Cortex of kidney (tissue), 1 donor: ENCODE measurements around the gene GALNS.

Source experiments
- DNase-seq: peaks from one replicate; lab custom pipeline; 2025; lab: John Stamatoyannopoulos, UW

GALNS gene

DNA sequence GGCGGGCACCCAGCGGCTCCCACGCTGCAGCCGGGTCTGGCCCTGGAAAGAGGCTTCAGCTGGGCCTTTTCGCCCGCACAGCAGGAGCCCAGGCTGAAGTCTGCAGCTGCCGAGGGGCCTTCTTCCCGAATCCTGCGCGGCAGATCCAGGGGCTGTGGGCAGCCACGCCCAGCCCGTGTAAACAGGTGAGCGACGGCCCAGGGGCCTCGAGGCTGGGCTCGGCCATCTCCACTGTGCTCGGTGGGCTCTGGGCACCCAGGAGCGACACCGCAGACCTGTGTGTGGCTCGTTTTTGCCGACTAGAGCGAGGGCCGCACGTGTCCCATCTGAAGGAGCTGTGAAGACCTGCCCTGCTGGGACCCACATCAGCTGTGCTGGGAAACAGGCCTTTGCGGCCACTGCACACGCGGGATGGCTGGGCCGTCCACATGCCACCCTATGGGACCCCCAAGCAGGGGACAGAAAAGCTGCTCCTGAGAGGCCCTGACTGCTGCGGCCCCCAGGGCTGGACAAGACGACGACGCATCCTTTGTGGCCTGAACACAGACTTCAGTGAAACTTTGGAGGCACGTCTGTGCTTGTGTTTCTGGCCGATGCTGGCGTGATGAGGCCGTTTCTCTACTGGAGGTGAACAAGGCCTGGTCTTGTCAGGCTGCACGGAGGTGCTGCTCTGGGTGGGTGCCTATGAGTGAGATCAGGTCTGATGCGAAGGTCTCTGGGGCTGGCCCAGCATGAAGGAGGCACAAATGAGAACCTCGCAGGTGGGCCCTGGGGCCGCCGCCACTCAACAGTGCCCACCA, 39.8 kb downstream of the GALNS start:
- DNase-seq: no peak

DNA sequence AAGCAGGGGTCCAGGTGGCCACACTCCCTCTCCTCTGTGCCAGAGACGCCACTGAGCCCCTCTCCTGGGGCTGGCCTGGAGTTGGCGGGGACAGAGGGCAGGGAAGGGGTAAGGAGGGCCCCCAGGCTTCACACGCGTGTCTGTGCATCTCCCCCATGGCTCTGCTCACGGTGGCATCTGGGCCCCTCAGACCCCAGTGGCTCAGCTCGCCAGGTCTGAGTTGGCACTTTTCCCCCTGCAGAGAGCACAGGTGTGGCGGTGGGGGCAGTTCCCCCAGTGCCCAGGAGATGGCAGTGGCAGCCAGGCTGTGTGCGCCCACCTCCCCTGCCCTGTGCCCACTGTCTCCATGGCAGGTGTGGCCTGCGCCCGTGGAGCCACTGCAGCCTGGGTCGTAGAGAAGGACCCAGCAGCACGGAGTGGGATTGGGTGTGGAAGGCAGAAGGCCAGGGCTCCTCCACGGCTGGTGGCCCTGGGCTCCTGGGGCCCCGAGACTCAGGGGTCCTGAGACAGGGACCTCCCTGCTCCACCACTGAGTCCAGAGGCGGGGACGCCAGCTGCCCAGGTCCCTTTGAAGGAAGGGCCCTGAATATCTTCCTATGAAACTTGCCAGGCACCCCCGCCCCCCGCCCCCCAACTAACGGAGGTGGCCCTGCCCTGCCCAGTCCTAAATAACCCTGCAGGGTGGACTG, 40.7 kb downstream of the GALNS start:
- DNase-seq: no peak

DNA sequence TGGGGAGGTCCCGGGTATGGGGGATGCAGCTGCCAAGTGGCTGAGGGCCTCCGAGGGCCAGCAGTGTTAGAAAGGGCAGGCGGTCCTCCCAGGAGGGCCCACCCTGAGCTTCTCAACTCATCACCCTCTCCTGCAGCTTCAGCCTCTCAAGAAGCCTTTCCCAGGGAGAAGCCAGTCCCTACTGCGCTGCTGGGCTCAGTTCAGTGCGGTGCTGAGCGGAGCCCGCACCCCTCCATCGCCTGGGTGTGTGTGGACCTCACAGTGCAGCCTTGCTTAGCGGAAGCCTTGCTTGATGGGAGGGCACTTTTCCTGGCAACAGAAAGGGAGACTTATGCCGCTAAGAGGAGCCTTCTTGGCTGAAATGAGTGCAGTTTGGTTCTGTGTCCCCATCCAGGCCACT, 41.5 kb downstream of the GALNS start:
- no peak for DNase-seq

DNA sequence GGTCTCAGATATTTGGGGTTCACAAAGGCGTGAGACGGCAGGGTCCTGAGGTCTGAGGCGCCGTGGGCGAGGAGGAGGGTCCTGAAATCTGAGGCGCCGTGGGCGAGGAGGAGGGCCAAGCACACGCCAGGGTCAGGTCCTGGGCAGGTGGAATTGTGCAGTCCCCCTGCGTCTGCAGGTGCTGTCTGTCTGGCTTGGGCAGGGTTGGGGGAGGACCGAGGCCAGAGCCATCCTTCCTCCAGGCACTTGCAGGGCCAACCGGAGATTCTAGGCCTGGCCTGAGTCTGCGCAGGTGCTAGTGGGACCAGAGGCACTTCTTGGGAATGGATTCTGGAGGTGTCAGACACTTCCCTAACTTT, 42.6 kb downstream of the GALNS start:
- no peak for DNase-seq

DNA sequence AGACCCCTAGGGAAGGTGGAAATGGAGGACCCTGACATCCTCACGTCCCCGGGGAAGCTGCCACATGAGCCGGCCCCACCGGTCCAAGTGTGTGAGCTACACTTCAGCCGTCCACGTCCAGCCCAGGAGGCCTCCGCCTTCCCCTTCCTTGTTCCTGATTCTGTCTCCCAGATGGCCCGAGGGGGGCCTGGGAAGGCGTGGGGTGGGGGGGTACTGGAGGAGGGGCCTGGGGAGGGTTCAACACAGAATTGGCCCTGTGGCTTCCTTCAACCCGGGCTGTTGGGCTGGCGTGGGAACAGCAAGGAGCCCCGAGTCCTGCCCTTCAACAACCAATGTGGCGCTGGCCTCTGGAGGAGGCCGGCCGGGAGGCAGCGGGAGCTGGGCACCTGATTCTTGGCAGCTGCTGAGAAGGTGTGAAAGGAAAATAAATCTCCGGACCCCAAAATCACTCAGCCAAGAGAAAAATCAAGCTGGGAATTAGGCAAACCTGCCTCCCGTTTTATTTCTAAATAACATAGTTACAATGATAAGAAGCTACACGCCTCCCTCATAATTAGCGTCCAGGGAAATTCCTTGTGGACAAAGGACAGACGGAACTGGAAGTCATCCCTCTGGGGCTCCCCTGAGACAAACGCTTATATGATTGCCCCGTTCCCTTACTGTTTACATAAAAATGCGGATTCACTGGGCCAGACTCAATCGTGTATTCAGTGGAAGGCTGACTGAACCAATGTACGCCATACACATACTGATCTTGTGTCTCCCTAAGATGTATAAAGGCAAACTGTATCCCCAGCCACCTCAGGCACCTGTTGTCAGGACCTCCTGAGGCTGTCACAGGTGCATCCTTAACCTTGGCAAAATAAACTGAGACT, 43.2 kb downstream of the GALNS start:
- DNase-seq: no peak

DNA sequence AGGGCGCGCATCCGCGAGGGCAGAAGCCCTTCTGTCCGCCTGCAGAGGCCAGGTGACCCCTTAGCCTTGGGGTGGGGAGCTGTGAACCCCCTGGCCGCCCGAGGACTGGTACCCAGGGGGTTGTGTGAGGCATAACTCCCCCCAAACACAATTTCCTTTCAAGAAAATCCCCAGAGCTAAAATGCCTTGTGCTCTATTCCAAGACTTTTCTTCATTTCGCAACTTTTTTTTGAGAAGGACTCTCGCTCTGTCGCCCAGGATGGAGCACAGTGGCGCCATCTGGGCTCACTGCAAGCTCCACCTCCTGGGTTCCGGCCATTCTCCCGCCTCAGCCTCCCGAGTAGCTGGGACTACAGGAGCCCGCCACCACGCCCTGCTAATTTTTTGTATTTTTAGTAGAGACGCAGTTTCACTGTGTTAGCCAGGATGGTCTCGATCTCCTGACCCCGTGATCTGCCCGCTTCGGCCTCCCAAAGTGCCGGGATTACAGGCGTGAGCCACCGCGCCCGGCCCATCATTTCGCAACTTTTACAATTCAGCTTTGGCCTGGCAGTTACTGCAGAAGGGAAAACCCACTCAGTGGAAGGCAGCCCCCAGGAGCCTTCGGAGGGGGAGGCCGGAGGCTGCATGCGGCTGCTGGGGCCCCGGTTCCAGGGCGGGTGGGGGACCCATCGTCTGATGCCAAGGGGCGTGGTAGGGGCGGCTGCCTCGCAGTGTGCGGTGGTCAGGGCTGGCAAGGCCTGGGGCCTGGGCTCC, 44.1 kb downstream of the GALNS start:
- no peak for DNase-seq

DNA sequence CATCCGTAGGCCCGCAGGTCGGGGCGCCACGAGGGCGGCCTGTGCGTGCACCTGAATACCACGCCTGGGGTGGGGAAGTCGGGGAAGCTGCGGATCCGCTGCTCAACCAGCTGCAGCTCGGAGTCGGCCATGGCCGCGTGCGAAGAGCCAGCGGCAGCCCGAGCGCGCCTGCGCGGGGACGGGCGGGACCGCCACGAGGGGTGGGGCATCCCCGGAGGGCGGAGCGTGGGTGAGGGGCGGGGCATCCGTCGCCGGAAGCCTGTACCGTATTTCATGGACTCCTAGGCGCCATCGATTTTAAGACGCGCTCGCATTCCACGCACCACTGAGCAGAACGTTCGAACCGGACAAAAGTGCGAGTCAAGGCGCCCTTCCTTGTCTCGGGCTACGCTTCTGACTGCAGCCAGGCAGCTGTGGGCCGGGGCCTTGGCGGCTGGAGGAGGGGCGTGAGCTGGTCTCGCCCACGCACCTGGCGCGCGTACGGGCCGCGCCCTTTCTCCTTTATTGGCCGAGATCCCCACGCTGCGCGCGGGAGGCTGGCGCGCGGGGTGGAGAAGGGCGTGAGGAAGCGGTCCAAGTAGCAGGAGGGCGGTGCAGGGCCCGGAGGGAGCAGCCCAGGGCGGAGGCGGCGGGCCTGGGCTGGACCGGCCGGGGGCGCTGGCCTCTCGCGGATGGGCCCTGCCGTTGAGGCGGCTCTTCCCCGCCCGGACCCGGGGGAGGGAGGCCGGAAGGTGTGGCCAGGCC, 44.8 kb downstream of the GALNS start, which contains the start of gene APRT:
Gene APRT, minus strand, starts transcription at position 160 of the 744 bp plus-strand sequence. Its CDS starts 29 bp downstream, at position 131.
- no peak for DNase-seq

DNA sequence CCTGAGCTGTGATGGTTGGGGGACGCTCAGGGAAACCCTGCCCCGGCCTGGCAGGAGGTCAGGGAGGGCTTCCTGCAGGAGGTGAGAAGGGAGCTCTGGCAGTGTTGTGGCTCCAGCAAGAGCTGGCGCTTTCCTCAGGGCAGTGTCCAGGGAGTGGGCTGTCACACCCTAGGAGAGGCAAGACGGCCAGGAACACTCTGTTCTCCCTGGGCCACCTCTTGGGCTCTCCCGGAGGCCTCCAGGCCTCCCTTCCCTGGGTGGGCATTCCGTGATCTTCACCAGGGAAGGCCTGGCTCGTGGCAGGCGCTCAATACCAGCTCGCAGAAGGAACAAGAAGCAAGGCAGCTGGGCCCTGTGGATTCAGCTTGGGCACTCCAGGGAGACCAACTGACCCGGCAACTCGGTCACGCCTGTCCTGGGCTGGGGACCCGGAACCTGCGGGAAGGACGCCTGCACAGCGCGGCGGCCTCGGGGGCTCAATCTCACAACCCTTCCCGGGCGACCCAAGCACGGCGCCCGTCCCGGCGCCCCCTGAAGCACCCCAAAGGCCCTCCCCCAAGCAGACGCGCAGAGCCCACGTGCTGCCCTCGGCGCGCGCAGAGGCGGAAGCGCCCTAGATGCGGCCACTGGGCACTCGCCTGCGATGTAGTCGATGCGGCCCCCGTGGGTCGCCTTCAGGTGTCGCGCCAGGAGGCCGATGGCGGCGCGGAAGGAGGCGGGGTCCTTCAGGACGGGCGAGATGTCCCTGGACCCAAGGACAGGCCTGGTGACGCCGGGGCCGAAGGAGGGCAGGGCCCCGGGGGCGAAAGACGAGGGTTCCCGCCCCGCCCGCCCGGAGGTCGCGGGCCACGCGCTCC, 45.6 kb downstream of the GALNS start:
- DNase-seq: no peak

DNA sequence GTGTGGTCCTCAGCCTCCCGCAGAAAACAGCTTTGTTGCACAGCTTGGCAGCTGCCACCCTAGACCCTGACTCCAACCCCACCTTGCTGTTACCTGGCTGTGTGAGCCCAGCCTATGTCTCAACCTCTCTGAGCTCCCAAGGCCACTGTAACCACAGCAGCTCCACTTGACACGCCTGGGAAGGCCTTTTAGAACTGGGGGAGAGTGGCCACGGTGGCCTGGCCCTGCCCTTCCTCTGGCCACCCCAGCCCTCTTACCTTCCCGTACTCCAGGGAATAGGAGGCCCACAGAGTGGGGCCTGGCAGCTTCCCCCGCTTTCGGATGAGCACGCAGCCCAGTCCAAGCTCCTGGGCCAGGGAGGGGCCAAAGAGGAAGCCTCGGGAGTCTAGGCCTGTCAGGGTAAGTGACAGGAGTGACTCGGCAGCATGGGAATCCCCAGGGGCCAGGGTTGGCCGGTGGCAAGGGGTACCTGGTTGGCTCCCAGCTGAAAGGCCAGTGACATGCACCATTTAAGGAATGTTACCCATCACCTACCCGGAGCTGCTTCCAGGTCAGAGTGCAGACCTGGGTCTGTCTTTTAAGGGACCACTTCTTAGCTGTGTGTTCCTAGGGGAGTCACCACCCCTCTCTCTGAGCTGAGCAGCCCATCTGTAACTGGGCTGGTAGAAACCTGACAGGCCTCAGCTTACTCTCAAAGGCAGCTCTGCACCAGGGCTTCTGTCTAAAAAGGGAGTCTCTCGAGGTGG, 46.4 kb downstream of the GALNS start:
- DNase-seq: no peak

DNA sequence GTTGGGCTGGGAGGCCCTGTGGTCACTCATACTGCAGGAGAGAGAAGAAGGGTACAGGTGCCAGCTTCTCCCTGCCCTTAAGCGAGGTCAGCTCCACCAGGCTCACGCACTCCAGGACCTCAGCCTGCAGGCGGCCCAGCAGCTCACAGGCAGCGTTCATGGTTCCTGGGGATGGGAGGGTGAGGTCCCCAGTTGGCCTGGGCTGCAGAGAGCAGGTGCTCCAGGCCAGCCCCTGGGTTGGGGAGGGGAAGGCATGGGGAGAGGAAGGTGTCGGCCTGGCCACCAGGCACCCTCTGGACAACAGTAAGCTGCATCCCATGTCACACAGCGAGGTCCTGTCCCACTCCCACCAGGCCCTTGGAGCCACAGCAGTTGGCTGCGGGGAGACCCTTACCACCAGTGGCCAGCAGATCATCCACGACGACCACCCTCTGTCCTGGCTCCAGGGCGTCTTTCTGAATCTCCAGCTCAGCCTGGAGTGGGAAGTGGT, 47.0 kb downstream of the GALNS start:
- DNase-seq: no peak

DNA sequence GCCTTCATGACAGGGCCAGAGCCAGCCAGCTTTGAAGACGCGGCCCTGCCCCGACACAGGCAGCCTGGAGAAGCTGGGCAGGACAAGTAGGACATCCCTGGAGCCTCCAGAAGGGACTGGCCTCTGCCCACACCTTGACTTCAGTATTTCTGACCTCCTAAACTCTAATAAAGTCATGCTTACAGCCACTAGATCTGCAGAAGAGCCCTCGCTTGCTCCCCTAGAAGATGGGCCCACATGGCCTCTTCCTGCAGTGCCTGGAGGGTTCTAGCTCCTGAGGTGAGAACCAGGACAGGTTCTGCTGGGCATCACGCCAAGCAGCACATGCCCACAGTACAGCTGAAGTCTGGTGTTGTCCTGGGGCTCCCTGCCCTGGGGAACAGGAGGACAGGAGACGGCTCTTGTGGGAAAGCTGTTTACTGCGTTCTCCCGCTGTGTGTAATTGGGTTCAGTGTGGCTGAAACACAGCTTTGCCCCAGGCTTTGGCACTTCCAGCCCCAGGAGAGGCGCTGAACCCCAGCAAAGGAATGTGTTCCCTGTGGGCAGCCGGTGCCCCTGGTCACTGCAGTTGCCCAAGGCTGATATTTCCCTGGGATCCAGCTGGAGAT, 47.6 kb downstream of the GALNS start:
- no peak for DNase-seq

DNA sequence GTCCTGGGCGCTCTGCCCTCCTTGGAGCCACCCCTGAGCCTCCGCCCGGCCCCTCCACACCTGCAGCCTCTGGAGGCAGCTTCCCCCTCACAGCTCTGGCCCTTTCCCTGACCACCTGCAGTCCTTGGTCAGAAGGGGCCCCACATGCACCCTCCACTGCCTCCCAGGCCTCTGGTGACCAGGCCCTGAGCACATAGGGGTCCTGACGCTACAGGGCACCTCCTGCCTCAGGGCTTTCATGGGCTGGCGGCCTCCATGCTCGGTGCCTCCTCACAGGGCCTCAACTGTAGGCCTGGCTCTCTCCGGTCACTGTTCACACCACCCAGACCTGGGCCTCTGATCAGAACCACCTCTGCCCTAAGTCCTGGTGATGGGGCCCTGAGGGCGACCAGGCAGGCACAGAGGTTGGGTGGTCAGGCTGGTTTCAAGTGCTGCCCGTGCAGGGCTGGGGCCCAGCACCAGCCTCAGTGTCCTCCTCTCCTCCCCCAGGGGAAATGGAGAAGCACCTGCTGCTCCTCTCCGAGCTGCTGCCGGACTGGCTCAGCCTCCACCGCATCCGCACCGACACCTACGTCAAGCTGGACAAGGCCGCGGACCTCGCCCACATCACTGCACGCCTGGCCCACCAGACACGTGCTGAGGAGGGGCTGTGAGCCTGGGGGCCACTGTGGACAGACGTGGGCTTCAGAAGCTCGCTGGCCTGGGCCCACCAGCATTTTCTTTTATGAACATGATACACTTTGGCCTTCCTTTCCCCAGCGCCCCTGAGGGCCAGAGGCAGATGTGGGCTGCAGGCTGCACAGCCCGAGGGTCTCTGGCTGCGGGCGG, 48.9 kb downstream of the GALNS start:
- no peak for DNase-seq

DNA sequence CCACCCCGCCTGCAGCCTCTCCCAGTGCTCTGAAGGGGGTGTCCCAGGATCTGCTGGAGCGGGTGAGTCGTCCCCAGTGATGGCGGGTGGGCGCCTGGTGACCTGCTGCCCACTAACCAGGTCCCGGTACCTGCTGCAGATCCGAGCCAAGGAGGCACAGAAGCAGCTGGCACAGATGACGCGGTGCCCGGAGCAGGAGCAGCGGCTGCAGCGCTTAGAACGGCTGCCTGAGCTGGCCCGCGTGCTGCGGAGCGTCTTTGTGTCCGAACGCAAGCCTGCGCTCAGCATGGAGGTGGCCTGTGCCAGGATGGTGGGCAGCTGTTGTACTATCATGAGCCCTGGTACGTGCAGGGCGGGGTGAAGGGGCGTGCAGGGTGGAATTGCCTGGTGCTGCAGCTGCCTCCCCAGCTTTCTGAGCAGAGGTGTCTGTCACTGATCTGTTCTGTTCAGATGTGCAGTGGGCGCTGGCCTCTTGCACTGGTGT, 49.6 kb downstream of the GALNS start:
- DNase-seq: no peak

DNA sequence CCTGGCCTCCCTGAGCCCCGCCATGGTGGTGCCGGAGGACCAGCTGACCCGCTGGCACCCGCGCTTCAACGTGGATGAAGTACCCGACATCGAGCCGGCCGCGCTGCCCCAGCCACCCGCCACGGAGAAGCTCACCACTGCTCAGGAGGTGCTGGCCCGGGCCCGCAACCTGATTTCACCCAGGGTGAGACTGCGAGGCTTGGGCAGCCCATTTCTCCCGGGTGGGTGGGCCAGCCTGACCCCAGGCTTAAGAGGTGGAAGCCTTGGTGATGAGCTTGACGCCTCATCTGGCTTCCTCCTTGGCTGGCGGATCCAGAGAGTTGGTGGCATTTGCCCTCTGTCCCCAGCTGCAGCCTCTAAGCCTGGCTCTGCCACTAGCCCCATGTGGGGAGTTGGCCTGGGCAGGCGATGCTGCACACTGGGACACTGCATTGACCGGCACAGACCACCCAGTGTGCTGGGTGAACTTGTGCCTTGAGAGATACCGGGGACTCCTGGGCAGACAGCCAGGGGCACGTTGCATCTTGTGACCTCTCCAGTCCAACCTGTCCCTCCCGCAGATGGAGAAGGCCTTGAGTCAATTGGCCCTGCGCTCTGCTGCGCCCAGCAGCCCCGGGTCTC, 50.1 kb downstream of the GALNS start:
- no peak for DNase-seq

DNA sequence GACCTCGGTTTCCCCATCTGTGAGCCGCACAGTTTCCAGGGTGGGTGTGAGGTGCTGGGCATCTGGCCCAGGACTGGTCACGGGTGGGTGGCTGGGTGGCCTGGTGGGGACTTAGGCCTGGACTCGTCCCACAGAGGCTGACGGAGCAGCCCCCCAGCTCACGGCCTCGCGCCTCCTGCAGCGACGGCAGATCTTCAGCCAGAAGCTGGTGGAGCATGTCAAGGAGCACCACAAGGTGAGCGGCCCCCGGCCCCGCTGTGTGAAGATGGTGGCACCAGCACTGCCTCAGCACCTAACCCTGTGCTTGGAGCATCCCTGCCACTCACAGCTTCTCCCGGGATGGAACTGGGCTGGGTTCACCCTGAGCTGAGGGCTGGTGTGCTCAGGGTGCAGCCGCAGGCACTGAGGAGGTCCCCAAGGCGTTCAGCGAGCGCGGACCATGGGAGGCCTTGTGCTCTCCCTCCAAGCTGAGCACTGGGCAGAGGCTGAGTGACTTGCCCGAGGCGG, 50.8 kb downstream of the GALNS start:
- DNase-seq: no peak

DNA sequence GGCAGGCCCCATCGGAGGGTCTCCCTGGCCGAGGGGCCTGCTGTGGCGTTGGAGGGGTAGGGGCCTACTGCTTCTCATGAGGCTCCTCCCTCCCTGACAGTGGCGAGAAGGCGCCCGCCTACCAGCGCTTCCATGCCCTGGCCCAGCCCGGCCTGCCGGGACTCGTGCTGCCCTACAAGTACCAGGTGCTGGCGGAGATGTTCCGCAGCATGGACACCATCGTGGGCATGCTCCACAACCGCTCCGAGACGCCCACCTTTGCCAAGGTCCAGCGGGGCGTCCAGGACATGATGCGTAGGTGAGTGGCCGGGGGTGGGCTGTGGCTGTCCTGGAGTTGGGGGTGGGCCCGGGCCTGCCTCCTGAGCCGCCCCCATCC, 51.4 kb downstream of the GALNS start:
- no peak for DNase-seq
